ENCODE results near the gene SLC8B1.

Gene SLC8B1

GRCh38 chr12:113297621-113298471, 37.1 kb downstream of the SLC8B1 start:
- no peak for DNase-seq (ENCODE audit: low read depth, low spot score)
- H3K27ac ChIP-seq = no peak overlapping the region

GRCh38 chr12:113297214-113297587, 37.7 kb downstream of the SLC8B1 start:
- DNase-seq (ENCODE audit: low read depth, low spot score) = no peak
- no peak overlapping the region for H3K27ac ChIP-seq

DNA sequence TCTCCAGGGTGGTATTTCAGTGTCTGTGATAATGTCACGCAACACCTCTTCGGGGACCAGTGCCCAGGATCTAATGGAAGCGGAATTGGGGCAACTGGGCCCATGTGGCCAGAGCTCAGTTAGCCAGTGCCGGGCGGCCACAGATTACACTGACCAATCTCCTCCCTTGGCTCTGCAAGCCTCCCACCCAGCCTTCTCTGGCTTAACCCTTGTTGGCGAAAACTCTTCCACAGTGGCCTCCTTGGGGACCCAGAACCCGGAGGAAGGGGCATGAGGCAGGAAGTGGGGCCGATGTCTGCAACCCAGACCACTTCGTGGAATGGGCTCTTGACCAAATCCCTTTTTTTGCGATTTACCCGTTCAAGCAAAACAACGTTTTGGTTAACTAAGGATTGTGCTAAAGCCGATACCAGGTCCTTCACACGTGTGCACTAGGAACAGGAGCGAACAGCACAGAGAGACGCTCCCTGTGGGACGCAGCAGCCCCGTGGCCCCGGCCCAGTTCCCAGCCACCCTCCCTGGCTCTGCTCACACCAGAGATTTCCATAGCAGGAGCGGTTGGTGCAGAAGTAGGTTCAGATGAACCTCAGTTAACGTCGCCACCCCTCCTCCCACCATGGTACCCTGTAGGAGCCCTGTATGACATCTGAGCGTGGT, 38.2 kb downstream of the SLC8B1 start:
- no peak for DNase-seq (ENCODE audit: low read depth, low spot score)
- no peak overlapping the region for H3K27ac ChIP-seq

DNA sequence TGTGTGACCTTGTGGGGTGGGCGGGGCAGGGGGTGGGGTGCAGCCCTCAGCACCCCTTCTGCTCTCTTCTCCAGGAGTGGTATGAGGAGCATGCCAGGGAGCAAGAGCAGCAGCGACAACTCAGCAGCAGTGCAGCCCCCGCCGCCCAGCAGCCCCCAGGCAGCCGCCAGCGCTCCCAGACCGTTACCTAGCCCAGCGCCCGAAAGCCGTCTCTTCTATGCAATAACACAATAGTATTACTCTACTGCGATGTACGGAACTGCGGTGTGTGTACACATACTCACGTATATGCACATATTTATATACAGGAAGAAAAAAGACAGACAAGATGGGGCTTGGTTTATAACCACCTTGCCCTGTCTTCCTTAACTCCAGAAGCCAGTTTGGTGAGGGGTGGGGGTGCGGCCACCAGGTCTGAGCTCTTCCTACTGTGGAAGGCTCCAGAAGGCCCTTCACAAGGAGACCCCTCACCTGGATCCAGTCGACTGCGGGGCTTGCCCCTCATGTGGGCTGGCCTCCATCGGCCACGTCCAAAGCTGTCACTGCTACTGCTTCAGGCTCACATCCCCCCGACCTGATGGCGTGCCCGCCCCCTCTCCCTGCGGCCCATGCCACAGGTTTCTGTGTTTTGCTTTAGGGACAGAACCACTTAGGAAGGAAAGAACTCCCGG, 38.9 kb downstream of the SLC8B1 start:
- H3K27ac ChIP-seq = no peak overlapping the region
- DNase-seq (ENCODE audit: low read depth, low spot score) = no peak

DNA sequence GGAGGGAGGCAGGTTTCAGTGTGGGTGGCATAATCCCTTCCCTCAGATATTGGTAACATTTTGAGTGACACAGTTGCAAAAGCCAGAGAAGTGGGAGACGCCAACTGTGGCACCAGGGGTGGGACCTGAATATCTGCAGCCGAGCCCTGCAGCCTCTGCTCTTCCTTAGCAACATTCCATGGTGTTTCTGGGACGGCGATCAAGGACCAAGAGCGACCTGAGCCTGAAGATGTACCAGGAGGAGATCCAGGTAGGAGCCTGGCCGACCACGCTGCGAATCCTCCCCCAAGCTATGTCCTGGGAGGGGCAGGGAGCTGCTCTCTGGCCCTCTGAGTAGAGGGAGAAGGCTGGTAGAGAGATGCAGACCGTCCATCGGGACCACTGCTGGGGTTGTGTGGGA, 41.8 kb downstream of the SLC8B1 start:
- DNase-seq (ENCODE audit: low read depth, low spot score) = no peak
- no peak overlapping the region for H3K27ac ChIP-seq

DNA sequence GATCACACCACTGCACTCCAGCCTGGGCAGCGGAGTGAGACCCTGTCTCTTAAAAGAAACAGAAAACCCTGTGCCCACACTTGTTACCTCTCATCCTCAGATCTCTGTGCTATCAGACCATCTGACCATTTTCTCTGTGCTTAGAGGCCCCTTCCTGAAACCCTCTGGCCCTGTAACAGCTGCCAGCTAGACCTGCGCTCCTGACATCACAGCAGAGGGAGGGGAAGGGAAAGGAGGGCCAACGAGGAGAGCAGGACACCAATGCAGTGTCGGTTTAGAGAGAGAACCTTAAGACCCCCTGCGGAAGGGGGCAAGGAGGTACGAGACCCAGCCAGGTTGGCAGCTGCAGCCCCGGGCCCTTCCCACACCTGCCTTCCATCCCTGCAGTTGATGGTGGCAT, 42.4 kb downstream of the SLC8B1 start:
- no peak overlapping the region for H3K27ac ChIP-seq
- no peak for DNase-seq (ENCODE audit: low read depth, low spot score)

DNA sequence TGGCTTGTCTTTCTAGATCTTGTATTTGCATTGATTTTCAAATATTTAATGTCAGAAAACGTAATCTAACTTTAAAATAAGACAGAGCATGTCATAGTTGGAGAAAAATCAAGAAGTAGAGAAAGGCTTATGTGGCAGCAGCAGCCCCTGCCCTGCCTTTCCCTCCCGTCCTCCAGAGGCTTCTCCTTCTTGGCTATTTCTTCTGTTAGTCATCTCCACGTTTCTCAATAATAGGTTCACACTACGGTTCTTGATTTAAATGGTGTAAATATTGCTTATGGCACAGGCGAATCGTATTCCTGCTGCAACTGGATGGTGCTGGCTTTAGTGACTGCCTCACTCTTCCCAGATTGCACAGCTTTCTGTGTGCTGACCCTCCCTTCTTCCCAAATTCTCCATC, 42.8 kb downstream of the SLC8B1 start:
- no peak for DNase-seq (ENCODE audit: low read depth, low spot score)
- H3K27ac ChIP-seq = no peak overlapping the region

DNA sequence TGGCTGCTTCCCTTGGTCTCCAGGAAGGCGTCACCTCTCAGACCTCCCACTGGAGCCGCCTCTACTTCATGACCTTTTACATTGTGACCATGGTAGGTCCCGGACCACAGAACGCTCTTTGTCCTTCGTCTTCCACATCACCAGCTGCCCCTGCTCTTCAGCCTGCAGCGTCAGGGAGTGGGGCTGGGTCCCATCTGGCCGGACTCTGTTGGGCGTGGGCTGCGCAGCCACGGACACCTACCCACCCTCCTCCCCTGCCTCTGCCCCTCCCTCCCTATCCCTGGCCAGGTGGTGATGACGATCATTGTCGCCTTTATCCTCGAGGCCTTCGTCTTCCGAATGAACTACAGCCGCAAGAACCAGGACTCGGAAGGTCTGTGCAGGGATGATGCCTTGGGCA, 43.3 kb downstream of the SLC8B1 start:
- DNase-seq (ENCODE audit: low read depth, low spot score) = no peak
- no peak overlapping the region for H3K27ac ChIP-seq

GRCh38 chr12:113290506-113290905, 44.4 kb downstream of the SLC8B1 start:
- no peak overlapping the region for H3K27ac ChIP-seq
- no peak for DNase-seq (ENCODE audit: low read depth, low spot score)

DNA sequence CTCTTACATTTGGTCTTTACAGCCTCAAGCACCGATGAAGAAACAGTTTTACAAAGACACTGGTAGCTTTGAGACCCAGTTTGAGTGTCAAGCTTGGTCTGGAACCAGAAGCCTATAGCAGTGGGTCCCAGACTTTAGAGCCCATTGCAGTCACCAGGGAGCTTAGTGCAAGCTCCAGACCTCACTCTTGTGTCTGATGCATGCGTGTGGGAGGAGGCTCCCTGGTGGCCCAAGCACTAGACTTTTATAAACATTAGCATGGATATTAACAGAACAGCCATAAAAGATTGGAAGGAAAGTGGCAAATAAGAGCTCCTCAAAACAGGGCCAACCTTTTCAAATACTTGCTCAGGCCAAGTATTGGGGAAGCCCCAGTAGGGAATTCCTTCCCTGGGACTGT, 45.5 kb downstream of the SLC8B1 start:
- no peak for DNase-seq (ENCODE audit: low read depth, low spot score)
- H3K27ac ChIP-seq = no peak overlapping the region

- no peak for DNase-seq (ENCODE audit: low read depth, low spot score)
- H3K27ac ChIP-seq = no peak overlapping the region
Observed at GRCh38 chr12:113287899-113288282, 47.0 kb downstream of the SLC8B1 start.

DNA sequence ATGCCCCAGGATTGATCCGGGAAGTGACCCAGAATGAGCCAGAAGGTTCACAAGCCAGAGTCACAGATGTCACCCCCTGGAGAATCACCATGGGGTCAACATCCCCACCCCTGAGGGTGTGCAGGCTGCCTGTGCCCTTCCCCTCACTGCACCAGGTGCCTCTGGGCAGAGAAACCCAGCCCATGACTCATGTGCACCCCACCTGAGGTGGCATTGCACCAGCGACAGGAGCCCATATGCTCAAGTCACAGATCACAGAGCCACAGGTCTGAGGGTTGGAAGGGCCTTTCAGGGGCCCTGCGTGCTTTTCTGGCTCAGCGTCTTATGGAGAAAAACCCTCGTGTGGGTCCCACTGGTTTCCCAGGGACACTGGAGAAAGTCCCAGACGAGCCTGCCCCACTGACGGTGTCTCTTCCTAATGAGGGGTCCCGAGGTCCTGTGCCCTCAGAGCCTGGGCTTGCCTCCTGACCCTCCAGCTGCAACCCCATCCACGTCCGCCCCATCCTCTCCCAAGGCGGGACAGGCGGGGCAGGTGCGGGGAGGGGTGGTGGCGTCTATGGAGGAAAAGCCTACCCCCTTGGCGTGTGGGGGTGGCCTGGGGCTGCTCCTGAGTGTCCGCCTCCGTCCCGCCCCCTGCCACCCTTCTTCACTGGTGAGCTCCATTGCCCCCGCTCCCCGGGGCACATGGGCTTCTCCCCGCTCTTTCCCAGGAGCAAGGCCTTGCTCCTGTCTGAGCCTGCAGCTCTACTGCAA, 47.6 kb downstream of the SLC8B1 start:
- H3K27ac ChIP-seq = no peak overlapping the region
- no peak for DNase-seq (ENCODE audit: low read depth, low spot score)

GRCh38 chr12:113286712-113287111, 48.2 kb downstream of the SLC8B1 start:
- DNase-seq (ENCODE audit: low read depth, low spot score) = no peak
- no peak overlapping the region for H3K27ac ChIP-seq

DNA sequence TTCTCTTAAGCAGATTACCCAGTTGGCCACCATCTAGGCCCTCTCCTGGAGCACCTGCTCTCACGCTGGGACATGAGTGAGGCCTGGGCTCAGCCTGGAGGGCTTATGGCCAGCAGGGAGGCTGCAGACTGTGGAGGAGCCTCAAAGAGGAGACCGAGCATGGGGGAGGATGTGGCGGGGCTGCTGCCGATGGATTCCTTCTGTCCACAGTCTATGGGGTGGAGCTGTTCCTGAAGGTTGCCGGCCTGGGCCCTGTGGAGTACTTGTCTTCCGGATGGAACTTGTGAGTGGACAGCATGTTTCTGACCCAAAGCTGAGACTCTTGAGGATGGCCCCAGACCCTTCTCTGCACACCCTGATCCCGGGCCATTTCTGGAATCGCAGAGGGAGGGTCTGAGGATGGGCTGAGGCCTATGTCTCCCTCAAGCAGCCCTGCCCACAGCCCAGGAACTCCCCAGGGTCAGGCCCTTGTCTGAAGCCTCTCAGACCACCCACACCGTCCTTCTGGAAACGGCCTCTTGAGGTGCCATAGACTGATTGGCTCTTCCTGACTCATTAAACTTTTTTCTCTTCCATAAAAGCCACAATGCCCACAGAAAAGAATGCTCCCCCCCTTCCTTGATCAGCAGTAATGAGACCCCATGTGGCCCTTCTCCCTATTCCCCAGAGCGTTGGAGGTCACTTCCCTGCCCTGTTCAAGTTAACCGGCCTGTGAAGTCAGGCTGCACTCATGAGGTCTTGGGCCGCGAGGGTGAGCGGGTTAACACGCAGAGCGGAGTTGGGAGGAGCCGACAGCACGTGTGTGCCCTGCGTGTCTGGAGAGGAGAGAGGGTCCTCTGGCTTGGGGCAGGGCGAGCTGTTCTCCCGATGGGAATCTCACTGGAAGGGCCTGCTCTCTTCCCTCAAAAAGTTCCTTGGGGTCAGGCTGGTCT, 49.0 kb downstream of the SLC8B1 start:
- no peak for DNase-seq (ENCODE audit: low read depth, low spot score)
- no peak overlapping the region for H3K27ac ChIP-seq

GRCh38 chr12:113284751-113285150, 50.2 kb downstream of the SLC8B1 start:
- H3K27ac ChIP-seq = no peak overlapping the region
- no peak for DNase-seq (ENCODE audit: low read depth, low spot score)

GRCh38 chr12:113278633-113279032, 56.3 kb downstream of the SLC8B1 start:
- DNase-seq (ENCODE audit: low read depth, low spot score) = no peak
- H3K27ac ChIP-seq = no peak overlapping the region

DNA sequence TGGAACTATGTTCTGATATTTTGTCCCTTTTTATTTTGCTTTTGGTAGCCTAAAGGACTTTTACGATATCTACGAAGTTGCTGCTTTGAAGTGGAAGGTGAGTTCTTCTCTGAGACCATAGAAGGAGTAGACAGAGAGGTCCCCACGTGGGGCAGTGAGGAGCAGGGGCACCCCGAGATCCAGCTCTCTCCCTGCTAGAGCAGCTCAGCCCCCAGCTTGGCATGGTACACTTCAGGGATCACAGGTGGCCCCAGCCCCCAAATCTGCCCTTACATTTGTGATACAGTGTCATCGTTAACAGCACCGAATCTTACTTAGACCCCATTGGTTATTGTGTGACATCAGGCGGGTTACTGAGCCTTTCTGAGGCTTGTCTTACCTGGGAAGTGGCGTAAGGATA, 56.8 kb downstream of the SLC8B1 start:
- no peak for DNase-seq (ENCODE audit: low read depth, low spot score)
- no peak overlapping the region for H3K27ac ChIP-seq

DNA sequence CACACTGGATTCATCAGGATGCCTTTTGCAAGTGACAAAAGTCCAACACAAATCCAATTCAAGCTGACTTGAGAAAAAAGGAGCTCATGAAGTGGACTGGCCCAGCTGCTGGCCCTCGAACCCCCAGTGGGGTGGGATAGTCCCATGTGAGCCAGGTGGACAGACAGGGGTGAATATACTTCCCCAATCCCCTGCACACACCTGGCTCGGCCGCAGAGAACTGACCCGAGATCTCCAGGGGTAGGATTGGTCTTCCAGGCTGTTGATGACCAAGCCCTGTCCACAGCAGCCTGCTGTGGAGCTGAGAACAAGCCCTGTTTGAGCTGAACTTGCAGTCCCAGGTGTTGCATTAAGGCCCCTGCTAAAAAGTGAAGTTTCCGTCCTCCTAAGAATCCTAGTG, 57.4 kb downstream of the SLC8B1 start:
- no peak for DNase-seq (ENCODE audit: low read depth, low spot score)
- no peak overlapping the region for H3K27ac ChIP-seq

- DNase-seq (ENCODE audit: low read depth, low spot score) = no peak
- H3K27ac ChIP-seq = no peak overlapping the region
Observed at GRCh38 chr12:113276946-113277500, 57.9 kb downstream of the SLC8B1 start.

Data from epithelial cell of prostate (primary cell).